ENCODE results near the gene ZNF618. TPM values are rescaled to one million over a fixed set of nuclear protein-coding genes. Genes with fewer than 3 reads are reported as not detected.
A peak's percentile ranks its signal among the peaks of the same experiment; 100 is the strongest.

ZNF618 gene
- total RNA-seq, 2 experiments from 2014 or later: not detected

DNA sequence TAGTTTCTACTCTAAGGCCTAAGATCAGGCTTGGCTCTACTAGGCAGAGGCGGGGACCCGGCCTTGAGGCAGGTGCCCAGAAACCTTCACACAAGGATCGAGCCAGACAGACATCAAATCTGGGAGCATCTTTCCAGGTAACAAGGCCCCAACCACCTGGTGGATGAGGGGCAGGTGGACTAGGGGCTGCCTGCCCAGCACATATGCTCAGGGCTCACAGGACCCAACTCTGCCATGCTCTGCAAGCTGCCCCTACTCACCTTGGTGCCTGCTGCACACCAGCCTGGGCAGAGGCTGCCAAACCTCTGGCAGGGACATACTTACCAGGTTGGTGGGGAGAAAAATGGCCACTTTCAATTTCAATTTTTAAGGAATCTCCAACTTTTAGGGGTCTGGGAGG, 2.2 kb upstream of the ZNF618 start:
- ChIA-PET CTCF (ENCODE audit: unreplicated experiment) (no interaction called here), POLR2A (no interaction called here)
- Histone ChIP-seq H2AFZ (ENCODE audit: low read length) (no peak overlapping the region), H3K27ac (ENCODE audit: low read depth, low read length, poor library complexity, severe bottlenecking) (no peak overlapping the region), H3K79me2 (ENCODE audit: insufficient read depth, low read depth, low read length) (no peaks in the 10 kb centered on the region), H3K4me1 (ENCODE audit: insufficient read depth, low read length, poor library complexity, severe bottlenecking) (no peaks in the 10 kb centered on the region), H3K4me2 (ENCODE audit: low read length) (no peak overlapping the region), H3K36me3 (ENCODE audit: insufficient read depth, low read length) (no peaks in the 10 kb centered on the region), H3K4me3 (ENCODE audit: low read depth, low read length, poor library complexity, severe bottlenecking) (no peak overlapping the region), H3K9me3 (ENCODE audit: low read length) (no peaks in the 10 kb centered on the region), H3K9me2 (ENCODE audit: insufficient read depth, low read length) (no peaks in the 10 kb centered on the region), H4K20me1 (ENCODE audit: insufficient read depth, low read length) (no peaks in the 10 kb centered on the region)
- intact Hi-C loops (cut with micrococcal nuclease; ENCODE audit: unreplicated experiment): no loop called here
- no TSS peak for BruUV-seq (replicated peaks)
- no peak for DNase-seq (ENCODE audit: low spot score)
- TF ChIP-seq CTCF (conservative IDR thresholded peaks at IDR 0.05; ENCODE audit: low read length) (no peak), EZH2phosphoT487 (IDR thresholded peaks at IDR 0.05; ENCODE audit: borderline replicate concordance, low read depth, low read length) (no peak)

- no peak overlapping the region for H3K4me3 ChIP-seq (ENCODE audit: low read depth, low read length, poor library complexity, severe bottlenecking)
- TF ChIP-seq CTCF (conservative IDR thresholded peaks at IDR 0.05; ENCODE audit: low read length) (no peak), EZH2phosphoT487 (IDR thresholded peaks at IDR 0.05; ENCODE audit: borderline replicate concordance, low read depth, low read length) (no peak)
- no peak overlapping the region for H2AFZ ChIP-seq (ENCODE audit: low read length)
- no peaks in the 10 kb centered on the region for H3K36me3 ChIP-seq (ENCODE audit: insufficient read depth, low read length)
- H3K9me2 ChIP-seq (ENCODE audit: insufficient read depth, low read length): no peaks in the 10 kb centered on the region
- POLR2A ChIA-PET: no interaction called here
- no peaks in the 10 kb centered on the region for H4K20me1 ChIP-seq (ENCODE audit: insufficient read depth, low read length)
- H3K4me1 ChIP-seq (ENCODE audit: insufficient read depth, low read length, poor library complexity, severe bottlenecking): no peaks in the 10 kb centered on the region
- no peak overlapping the region for H3K4me2 ChIP-seq (ENCODE audit: low read length)
- BruUV-seq (replicated peaks): no TSS peak
- no peak for DNase-seq (ENCODE audit: low spot score)
- CTCF ChIA-PET (ENCODE audit: unreplicated experiment): no interaction called here
- intact Hi-C loops (cut with micrococcal nuclease; ENCODE audit: unreplicated experiment): no loop called here
- no peaks in the 10 kb centered on the region for H3K9me3 ChIP-seq (ENCODE audit: low read length)
- H3K27ac ChIP-seq (ENCODE audit: low read depth, low read length, poor library complexity, severe bottlenecking): no peak overlapping the region
- H3K79me2 ChIP-seq (ENCODE audit: insufficient read depth, low read depth, low read length): no peaks in the 10 kb centered on the region
Measured at GRCh38 chr9:113875459-113876150, 504 bp upstream of the ZNF618 start.

- no peak for TF ChIP-seq EZH2phosphoT487 (IDR thresholded peaks at IDR 0.05; ENCODE audit: borderline replicate concordance, low read depth, low read length)
- TF ChIP-seq CTCF (conservative IDR thresholded peaks at IDR 0.05; ENCODE audit: low read length): peak; percentile 62
- no peak overlapping the region for H3K27ac ChIP-seq (ENCODE audit: low read depth, low read length, poor library complexity, severe bottlenecking)
- H3K4me3 ChIP-seq (ENCODE audit: low read depth, low read length, poor library complexity, severe bottlenecking): peak overlapping the region; percentile 71
- ChIA-PET POLR2A (no interaction called here), CTCF (ENCODE audit: unreplicated experiment) (no interaction called here)
- no peak for DNase-seq (ENCODE audit: low spot score)
- no TSS peak for BruUV-seq (replicated peaks)
- H3K9me3 ChIP-seq (ENCODE audit: low read length): no peaks in the 10 kb centered on the region
- no peaks in the 10 kb centered on the region for H3K79me2 ChIP-seq (ENCODE audit: insufficient read depth, low read depth, low read length)
- intact Hi-C loops (cut with micrococcal nuclease; ENCODE audit: unreplicated experiment): no loop called here
- H3K4me1 ChIP-seq (ENCODE audit: insufficient read depth, low read length, poor library complexity, severe bottlenecking): no peaks in the 10 kb centered on the region
- H3K4me2 ChIP-seq (ENCODE audit: low read length): peak overlapping the region; percentile 75
- no peaks in the 10 kb centered on the region for H3K9me2 ChIP-seq (ENCODE audit: insufficient read depth, low read length)
- no peaks in the 10 kb centered on the region for H3K36me3 ChIP-seq (ENCODE audit: insufficient read depth, low read length)
- no peaks in the 10 kb centered on the region for H4K20me1 ChIP-seq (ENCODE audit: insufficient read depth, low read length)
- no peak overlapping the region; the same call in 1 of the 2 replicates for H2AFZ ChIP-seq (ENCODE audit: low read length)
Measured at GRCh38 chr9:113876993-113877368, 872 bp downstream of the ZNF618 start.
